GM12874 (cell line): ENCODE measurements around the gene ZFYVE28.

Experiments
- CTCF ChIP-seq: IDR thresholded peaks from 2 replicates; pipeline ENCODE4 v1.5.1; 2011; ENCODE audit warnings: low read depth, mild to moderate bottlenecking, control low read depth, low read length, moderate library complexity; ENCODE audit not compliant: insufficient read depth

Gene ZFYVE28

DNA sequence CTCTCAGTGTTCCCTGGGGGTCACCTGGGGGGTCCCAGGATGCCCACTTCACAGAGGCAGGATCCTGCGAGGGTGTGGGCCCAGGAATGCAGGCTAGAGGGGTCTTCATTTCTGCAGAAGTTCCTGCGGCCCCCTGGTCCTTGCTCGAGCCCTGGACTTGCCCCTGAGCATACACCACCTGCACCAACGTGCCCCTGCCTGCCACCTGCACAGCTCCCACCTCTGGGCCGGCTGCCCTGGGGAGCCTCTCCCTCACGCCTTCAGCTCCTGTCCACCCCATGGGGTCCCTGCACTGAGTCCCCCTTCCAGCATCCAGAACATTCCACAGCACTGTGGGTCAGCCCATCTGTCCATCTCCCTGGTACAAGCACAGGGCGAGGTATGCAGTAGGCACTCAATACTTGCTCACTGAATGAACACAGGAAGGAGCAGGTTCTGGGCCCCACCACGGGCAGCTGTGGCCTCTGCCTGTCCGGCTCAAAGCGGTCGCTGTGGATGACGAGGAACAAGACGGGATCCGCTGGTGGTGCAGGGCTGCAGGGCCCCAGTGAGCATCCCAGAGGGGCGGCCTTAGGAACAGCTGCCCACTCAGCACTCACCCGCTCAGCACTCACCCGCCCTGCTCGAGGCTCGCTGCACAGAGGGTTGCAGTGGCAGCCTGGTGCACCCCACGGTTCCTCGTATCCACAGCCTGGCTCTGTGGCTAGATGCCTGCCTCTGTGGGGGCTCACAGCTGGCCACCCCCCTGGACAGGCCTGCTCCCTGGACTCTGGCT lies 86.1 kb downstream of the ZFYVE28 start:
- no peak for TF ChIP-seq CTCF

- TF ChIP-seq CTCF: no peak
Measured at GRCh38 chr4:2331519-2332200, 86.8 kb downstream of the ZFYVE28 start.

GRCh38 chr4:2331043-2331420 lies 87.4 kb downstream of the ZFYVE28 start:
- no peak for TF ChIP-seq CTCF

- TF ChIP-seq CTCF: no peak
Measured at GRCh38 chr4:2330091-2331042, 88.1 kb downstream of the ZFYVE28 start.

DNA sequence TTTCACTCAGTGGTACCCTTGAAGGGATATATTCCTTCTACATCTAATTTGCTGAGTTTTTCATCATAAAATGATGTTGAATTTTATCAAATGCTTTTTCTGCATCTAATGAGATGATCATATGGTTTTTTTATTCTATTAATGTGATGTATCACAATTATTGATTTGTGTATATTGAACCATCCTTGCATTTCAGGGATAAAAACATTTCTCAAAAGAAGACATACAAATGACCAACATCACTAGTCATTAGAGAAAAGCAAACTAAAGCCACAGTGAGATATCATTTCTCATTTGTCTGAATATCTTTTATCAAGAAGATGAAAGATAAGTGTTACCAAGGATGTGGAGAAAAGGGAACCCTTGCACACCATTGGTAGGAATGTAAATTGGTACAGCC lies 90.9 kb downstream of the ZFYVE28 start:
- no peak for TF ChIP-seq CTCF

DNA sequence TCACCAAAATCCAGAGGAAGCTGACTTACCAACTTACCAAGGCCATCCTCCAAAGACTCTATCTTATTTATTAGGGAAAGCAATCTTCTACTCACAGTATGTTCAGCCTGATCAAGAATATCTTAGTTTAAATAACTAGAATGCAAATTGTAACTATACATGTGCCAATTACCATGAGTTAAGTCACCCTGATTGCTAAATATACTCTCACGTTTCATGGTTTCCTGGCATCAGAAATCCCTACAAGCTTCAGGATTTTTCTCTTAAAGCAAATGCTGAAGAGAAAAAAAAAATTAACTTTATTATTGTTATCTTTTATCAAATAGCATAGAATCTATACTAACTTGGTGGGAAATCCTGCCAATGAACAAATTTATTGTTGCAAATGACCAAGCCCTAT lies 93.6 kb downstream of the ZFYVE28 start:
- TF ChIP-seq CTCF: no peak

DNA sequence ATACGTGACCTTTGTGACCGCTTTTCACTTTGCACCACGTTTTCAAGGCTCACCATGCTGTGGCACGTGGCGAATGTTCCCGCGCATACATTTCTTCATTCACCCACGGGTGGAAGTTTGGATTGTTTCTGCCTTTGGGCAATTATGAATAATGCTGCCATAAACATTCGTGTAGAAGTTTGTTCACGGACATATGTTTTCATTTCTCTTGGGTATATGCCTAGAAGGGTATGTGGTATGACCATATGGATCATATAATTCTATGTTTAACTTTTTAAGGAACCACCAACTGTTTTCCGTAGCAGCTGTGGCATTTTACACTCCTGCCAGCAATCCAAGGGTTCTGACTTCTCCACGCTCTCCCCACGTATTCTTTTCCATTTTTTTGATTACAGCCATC lies 95.6 kb downstream of the ZFYVE28 start:
- no peak for TF ChIP-seq CTCF
